WERI-Rb-1 (cell line): ENCODE measurements around the gene ADAMTS4.

Experiments
- DNase-seq: peaks from one replicate; pipeline ENCODE4 v3.0.0-alpha.2; 2020
- H3K27ac ChIP-seq: fragments of 250-450 bp; sonication (Bioruptor Pico); 2 replicates; pipeline ENCODE4 v1.5.1; 2020; ENCODE audit warnings: mild to moderate bottlenecking, moderate library complexity
- H3K27me3 ChIP-seq: fragments of 250-450 bp; sonication (Bioruptor Pico); 2 replicates; pipeline ENCODE4 v1.5.1; 2021; ENCODE audit warnings: mild to moderate bottlenecking, low read depth, moderate library complexity; ENCODE audit not compliant: insufficient read depth, severe bottlenecking
- H3K36me3 ChIP-seq: fragments of 250-450 bp; sonication (Bioruptor Pico); 2 replicates; pipeline ENCODE4 v1.5.1; 2020; ENCODE audit warnings: mild to moderate bottlenecking, moderate library complexity
- H3K4me3 ChIP-seq: 2 replicates; pipeline ENCODE4 v1.5.1; 2011; ENCODE audit warnings: low read depth, mild to moderate bottlenecking, control low read depth, low read length
- H3K9me3 ChIP-seq: fragments of 250-450 bp; sonication (Bioruptor Pico); 2 replicates; pipeline ENCODE4 v1.5.1; 2021; ENCODE audit warnings: mild to moderate bottlenecking, moderate library complexity; ENCODE audit not compliant: severe bottlenecking
- CTCF ChIP-seq: IDR thresholded peaks from 2 replicates; pipeline ENCODE4 v1.5.1; 2011; ENCODE audit warnings: low read depth, mild to moderate bottlenecking, control low read depth, inconsistent platforms, low read length

ADAMTS4 gene

GRCh38 chr1:161199506-161200139 is 769 bp upstream of the ADAMTS4 start:
- DNase-seq = no peak
- Histone ChIP-seq H3K9me3 (no peaks in the 10 kb centered on the region), H3K27ac (0 out of 2 replicates have a peak overlapping the region, but pooled peaks have one; percentile 7), H3K27me3 (no peaks in the 10 kb centered on the region), H3K36me3 (peaks cover 19% of the 10 kb centered on the region), H3K4me3 (no peak overlapping the region)
- no peak for TF ChIP-seq CTCF

- H3K9me3 ChIP-seq = no peaks in the 10 kb centered on the region
- peak; percentile 48 for TF ChIP-seq CTCF
- peaks cover 10% of the 10 kb centered on the region for H3K36me3 ChIP-seq
- DNase-seq = peak; percentile 88
- H3K27ac ChIP-seq = peak overlapping the region; percentile 96
- no peaks in the 10 kb centered on the region for H3K27me3 ChIP-seq
- peak overlapping the region; percentile 19 for H3K4me3 ChIP-seq
These were observed 509 bp downstream of the ADAMTS4 start for GRCh38 chr1:161198194-161198896.

GRCh38 chr1:161197560-161198193 is 1.2 kb downstream of the ADAMTS4 start:
- Histone ChIP-seq H3K9me3 (no peaks in the 10 kb centered on the region), H3K4me3 (peak overlapping the region; percentile 28)
- no peak for DNase-seq

GRCh38 chr1:161196521-161197451 is 2.1 kb downstream of the ADAMTS4 start:
- DNase-seq = peak; percentile 98
- H3K27me3 ChIP-seq = no peaks in the 10 kb centered on the region
- H3K9me3 ChIP-seq = no peaks in the 10 kb centered on the region
- peak overlapping the region; percentile 96 for H3K27ac ChIP-seq
- TF ChIP-seq CTCF = no peak
- H3K36me3 ChIP-seq = peaks cover 23% of the 10 kb centered on the region
- H3K4me3 ChIP-seq = peak overlapping the region; percentile 36

More at GRCh38 chr1:161197560-161198193, 1.2 kb downstream of the ADAMTS4 start:
- peak overlapping the region; percentile 96 for H3K27ac ChIP-seq
- TF ChIP-seq CTCF = no peak
- H3K36me3 ChIP-seq = peaks cover 17% of the 10 kb centered on the region
- no peaks in the 10 kb centered on the region for H3K27me3 ChIP-seq

GRCh38 chr1:161196111-161196510 is 2.7 kb downstream of the ADAMTS4 start:
- no peak for TF ChIP-seq CTCF
- Histone ChIP-seq H3K36me3 (peaks cover 30% of the 10 kb centered on the region), H3K27me3 (no peaks in the 10 kb centered on the region), H3K4me3 (no peak overlapping the region), H3K27ac (peak overlapping the region; percentile 96), H3K9me3 (no peaks in the 10 kb centered on the region)
- DNase-seq = no peak
